OCI-M1 (cell line): ENCODE measurements around the gene BAIAP2L2.
"Not testable (repeated sequence)": the region's sequence is repeated elsewhere in the genome, so short reads cannot be mapped to it uniquely, and the experiment has no call there.

ENCODE experiments used
- DNase-seq: peaks from one replicate; lab custom pipeline; 2025; lab: John Stamatoyannopoulos, UW

BAIAP2L2 gene

DNA sequence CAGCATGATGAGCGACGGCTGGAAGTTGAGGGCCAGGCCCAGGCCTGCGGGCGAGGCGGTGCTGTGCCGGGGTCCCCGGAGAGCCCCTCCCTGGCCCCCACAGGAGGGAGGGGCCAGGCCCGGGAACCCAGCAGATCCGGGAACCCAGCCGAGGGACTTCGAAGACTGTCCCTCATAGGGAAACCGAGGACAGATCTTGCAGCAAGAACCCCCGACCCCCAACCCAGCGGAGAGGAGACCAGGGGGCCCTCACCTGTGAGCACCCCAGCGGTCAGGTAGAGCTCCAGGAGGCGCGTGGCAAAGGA lies 28.9 kb downstream of the BAIAP2L2 start:
- DNase-seq: no peak

GRCh38 chr22:38080850-38081635 lies 29.4 kb downstream of the BAIAP2L2 start:
- DNase-seq: no peak

GRCh38 chr22:38080474-38080849 lies 30.0 kb downstream of the BAIAP2L2 start:
- no peak for DNase-seq

- no peak for DNase-seq
Measured at GRCh38 chr22:38079804-38080203, 30.7 kb downstream of the BAIAP2L2 start.

DNA sequence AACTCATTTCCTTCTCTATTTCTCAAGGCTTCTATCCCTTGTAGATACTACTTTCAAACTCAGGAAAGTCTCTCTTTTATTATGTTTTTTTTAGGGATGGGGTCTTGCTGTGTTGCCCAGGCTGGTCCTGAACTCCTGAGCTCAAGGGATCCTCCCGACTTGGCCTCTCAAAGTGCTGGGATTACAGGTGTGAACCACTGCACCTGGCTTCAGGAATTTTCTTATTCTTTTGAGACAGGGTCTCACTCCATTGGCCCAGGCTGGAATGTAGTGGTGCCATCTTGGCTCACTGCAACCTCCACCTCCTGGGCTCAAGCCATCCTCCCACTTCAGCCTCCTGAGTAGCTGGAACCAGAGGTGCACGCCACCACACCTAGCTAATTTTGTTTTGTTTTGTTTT lies 31.3 kb downstream of the BAIAP2L2 start:
- DNase-seq: not testable (repeated sequence)

- DNase-seq: no peak
Measured at GRCh38 chr22:38078046-38078840, 32.2 kb downstream of the BAIAP2L2 start.

GRCh38 chr22:38077595-38077994 lies 32.9 kb downstream of the BAIAP2L2 start:
- DNase-seq: no peak

DNA sequence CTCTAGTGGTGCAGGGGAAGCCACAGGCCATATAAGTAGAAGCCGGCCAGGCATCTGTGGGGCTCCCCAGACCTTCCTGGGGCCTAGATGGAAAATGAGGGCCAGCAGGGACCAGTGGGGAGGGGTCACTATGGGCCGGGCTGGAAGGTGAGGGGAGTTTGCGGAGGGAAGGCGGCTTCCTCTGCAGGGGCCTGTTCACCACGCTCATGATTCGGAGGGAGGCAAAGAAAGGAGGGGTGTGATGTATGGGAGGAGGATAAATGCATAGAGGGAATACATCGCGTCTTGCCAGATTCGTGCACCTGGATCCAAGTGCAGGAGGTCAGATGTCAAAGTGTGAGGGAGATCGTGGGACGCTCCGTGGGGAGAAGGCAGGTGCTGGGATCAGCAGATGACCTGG lies 33.4 kb downstream of the BAIAP2L2 start:
- no peak for DNase-seq

DNA sequence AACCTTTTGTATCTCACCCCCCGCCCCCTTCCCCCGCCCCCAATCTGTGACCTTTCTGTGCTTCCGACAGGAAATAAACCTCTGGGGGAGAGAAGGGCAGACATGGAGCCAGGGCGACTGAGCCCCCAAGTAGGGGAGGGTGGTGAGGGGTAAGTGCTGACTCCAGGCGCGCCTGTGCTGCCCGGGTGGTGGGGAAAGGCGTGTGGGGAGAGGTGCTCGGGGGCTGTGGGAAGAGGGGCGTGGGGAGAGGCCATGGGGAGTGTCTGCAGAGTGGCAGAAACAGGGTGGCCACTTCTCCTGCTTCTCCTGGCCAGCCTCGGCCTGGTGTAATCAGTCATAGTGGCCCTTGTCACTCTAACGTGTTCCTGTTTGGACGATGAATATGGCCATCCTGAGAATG lies 34.5 kb downstream of the BAIAP2L2 start:
- DNase-seq: no peak

DNA sequence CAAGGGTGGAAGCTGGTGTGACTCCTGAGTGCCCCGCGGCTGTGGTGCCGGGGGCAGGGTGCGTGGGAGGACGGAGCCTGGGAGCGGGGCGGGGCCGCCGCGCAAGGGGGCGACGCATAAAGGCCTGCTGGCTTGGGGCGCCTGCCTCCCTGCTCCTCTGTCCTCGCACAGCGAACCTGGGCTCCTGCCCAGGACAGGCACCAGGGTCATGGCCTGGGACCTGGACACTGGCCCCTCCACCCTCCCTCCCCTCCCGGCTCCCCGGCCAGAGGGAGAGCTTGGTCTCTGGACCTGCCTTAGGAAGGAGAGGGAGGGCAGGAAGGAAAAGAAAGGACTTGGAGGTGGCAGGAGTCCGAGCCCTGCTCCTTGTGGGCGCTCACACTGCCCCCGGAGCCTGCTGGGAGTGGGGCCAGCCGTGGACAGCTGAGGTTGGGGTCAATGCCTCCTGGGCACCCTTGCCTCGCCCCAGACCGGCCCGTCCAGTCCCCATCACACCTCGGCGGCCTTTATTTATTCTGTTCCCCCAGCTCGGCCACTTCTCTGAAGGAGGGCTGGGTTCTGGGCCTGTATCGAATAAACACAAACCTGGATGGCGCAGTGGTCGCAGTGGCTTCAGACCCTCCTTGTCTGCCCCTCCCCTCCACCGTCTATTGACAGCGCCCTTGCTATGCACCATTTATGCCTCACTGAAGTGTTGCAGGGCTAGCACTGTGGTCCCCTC lies 35.2 kb downstream of the BAIAP2L2 start:
- no peak for DNase-seq

GRCh38 chr22:38074181-38075104 lies 36.0 kb downstream of the BAIAP2L2 start:
- no peak for DNase-seq

- no peak for DNase-seq
Measured at GRCh38 chr22:38073150-38074130, 37.0 kb downstream of the BAIAP2L2 start.

- DNase-seq: no peak
Measured at GRCh38 chr22:38072322-38073149, 37.9 kb downstream of the BAIAP2L2 start.

DNA sequence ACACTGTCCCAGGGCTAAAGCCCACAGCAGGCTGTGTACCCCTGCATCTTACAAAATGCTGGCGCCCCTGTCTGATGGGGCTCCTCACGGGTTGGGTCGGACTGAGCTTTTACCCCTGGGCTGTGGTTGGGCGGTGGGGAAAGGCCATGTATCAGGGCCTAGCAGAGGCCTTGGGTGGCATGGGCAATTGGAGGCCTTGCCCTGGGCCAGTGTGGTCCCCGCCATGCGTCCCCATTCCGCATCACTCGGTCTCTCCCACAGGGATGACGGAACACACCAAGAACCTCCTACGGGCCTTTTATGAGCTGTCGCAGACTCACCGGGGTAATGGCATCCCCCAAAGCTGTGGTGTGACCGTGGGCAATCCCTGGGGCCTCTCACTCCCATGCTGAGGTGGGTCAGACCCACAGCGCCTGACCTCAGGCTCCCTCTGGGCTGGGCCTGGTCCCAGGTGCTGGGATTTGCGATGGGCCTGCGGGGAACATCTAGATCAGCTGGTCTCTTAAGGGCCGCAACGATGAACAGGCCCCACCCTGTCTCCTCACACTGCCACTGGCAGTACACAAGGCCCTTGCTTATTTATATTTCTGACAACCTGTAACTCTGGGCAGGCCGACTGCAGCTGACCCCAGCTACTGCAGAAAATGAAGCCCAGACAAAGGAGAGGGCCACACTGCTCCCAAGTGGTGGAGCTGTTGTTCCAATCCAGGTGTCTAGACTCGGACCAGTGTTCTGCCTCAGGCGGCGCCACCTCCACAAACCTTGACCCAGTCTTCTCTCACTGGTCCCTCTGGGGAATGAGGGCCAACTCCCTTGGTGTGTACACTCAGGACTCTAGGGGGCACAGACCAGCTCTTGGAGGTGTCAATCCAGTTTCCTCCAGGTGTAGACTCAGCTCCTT lies 38.8 kb downstream of the BAIAP2L2 start:
- DNase-seq: no peak

DNA sequence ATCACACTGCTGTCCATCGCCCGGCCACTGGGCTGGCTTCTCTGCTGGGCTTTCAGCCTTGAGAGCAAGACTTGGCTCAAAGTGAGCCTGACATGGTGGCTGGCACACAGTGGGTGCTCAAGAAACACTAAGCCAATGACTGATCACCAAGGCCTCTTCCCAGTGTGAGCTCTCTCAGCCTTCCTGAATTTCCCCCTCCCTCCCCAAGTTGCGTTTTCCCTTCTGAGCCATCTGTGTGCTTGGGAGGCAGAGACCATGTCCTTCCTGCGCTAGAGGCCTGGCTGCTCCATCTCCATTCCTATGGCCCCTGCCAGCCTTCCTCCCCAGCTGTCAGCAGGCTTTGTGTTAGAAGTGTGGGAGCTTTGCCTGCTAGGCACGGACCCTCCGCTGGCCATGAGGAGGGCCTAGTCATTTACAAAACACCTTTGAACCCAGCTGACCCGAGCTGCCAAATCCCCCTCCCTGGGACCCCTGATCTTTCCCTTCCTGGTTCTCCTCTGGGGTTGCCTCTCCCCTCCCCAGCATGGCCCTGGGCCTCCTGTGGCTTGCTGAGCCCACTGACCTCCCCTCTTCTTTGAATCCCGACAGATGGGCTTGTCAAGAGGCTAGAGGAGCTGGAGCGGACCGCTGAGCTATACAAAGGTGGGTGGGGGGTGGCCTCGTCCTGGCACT lies 40.1 kb downstream of the BAIAP2L2 start:
- no peak for DNase-seq

DNA sequence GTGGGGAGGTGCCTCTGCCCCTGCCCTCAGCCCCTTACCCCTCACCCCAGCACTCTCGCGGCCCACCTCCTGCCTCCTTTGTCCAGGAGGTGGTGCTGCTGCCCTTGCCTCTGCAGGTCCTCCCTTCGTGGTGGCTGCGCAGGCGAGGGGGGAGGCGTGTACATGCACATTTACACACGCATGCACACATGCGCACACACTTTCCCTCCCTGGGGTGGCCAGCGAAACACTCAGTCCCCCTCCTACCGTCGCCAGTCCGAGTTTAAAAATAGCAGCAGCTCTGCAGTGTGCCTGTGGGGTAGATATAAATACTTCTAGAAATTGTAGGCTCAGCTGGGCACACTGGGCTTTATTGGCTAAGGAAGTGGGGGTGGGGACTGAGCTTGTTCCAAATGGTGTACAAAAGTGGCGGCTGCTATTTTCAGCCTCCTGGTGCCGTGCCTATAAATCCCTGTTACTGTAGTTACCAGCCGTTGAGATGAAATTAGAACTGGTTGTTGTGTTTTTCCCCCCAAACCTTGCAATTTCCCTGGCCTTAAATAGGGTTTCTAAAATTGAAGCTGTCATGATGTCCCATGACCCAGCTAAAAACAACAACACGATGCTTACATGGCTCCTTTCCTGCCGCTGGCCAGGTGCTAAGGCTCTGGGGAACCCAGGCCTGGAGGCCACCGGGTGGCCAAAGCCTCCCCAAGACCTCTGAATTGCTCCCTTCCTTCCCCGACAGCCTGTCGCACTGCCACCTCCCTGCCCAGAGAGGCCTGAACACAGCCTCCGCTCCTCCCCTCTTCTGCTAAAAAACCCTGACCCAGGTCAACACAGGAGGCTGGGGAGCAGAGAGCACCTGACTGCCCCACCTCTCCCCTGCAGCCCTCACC lies 40.9 kb downstream of the BAIAP2L2 start:
- peak; percentile 7 for DNase-seq
